ENCODE measurements around the gene SULT1E1.

DNA sequence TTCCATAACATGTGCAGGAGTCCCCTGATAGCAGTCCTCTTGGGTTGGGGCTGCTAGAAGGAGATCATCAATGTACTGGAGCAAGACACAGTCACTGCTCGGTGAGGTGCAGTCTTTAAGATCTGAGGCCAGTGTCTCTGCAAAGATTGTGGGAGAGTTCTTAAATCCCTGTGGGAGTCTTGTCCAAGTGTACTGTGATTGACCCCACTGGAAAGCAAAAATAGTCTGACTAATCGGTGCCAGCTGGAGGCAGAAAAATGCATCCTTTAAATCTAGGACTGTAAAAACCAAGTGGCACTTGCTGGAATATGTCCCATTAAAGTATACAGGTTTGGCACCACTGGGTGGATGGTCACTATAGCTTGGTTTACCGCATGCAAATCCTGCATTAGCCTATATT is 31.1 kb downstream of the SULT1E1 start:
- no peak for TF ChIP-seq PATZ1 (CRISPR knock-in tag; IDR thresholded peaks at IDR 0.05; ENCODE audit: borderline replicate concordance)
- TF ChIP-seq TSHZ2 (CRISPR knock-in tag; IDR thresholded peaks at IDR 0.05): no peak
- no peak for TF ChIP-seq ZC3H10 (CRISPR knock-in tag; IDR thresholded peaks at IDR 0.05)

Data from SK-N-SH treated with all-trans-retinoic acid at 6 μM for 48 hours (cell line).